Mucosa of gallbladder (tissue), 1 donor: ENCODE measurements around the gene GRHL1. TPM values are rescaled to one million over a fixed set of nuclear protein-coding genes. Genes with fewer than 3 reads are reported as not detected.

Experiments used
- DNase-seq: peaks from one replicate; pipeline ENCODE4 v3.0.0-alpha.2; 2020; ENCODE audit warnings: low spot score
- total RNA-seq: library from RNA; stranded (reverse); gene quantifications from one replicate; pipeline ENCODE4 v1.2.1, GENCODE V29; 2021
- donor health status: DM: no; HTN: no; CAD: no.

The GRHL1 gene
- total RNA-seq, 1 donor from 2014 or later, result 7.2 TPM

DNA sequence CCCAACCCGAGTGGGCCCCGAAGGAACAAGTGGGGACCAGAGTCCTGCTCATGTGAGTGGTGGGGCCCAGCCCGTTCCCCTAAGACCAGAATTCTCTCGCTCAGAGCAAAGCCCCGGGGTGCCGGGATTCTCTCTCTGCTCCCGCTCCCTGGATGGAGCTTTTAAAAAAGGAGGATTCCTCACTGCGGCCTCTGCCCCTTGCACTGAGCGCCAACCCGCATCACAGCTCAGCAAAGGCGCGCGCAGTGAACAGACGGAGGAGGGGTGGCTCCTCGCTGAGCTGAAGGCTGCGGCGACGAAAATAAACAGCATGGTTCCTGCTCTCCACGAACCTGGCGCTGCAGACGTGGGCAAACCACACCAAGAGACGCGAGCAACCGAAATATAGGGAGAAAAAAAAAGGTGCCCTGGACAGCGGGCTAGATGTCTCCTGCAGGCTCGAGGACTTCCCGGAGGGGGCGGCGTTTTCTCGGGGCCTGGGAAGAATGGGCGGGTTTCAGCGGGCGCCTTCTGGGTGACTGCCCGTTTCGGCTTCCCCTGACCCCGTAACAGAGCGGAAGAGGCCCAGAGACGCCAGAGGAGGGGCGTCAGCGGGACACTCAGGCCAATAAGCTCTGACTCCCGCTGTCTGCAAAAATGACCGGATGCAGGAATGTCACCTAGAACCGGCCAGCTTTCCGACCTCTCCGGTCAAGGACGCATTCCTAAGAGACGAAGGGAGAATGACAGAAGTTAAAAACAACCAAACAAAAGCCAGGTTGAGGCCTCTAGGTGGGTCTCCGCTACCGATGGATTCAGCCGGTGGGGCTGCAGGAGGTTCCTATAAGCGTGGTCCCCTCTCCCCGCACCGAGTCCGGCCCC, 91.0 kb downstream of the GRHL1 start:
- peak; percentile 76 for DNase-seq

DNA sequence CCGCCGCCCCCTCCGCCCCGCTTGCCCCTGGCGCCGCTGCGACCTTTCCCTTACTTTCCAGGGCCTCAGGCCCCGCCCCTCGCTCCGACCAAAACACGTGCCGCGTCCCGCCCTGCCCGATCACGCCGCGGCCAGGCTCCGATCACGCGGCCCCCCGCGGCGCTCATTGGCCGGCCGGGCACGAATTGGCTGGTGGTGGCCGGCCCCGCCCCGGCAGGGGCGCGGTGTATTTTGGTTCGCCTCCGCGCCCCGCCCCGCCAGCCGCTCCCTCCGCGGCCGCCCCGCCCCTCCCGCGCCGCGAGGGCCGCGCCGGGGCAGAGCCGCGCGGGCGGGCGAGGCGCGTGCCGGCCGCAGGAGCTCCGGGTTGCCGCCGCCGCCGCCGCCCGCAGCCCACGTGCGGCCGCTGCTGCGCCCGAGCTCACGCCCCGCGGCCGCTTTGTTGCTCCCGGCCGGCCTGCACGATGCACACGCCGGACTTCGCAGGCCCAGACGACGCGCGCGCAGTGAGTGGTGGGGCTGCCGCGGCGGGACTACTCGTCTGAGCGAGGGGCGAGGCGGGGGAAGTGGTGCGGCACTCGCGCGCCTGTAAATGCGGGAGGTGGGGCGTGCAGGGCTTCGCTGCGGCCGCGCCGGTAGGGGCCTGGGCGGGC, 91.9 kb downstream of the GRHL1 start, which contains the start of gene KLF11:
Gene KLF11, plus strand, starts transcription at position 295 of the 650 bp plus-strand sequence. Its CDS starts 167 bp downstream, at position 462.
- DNase-seq, result peak; percentile 91

DNA sequence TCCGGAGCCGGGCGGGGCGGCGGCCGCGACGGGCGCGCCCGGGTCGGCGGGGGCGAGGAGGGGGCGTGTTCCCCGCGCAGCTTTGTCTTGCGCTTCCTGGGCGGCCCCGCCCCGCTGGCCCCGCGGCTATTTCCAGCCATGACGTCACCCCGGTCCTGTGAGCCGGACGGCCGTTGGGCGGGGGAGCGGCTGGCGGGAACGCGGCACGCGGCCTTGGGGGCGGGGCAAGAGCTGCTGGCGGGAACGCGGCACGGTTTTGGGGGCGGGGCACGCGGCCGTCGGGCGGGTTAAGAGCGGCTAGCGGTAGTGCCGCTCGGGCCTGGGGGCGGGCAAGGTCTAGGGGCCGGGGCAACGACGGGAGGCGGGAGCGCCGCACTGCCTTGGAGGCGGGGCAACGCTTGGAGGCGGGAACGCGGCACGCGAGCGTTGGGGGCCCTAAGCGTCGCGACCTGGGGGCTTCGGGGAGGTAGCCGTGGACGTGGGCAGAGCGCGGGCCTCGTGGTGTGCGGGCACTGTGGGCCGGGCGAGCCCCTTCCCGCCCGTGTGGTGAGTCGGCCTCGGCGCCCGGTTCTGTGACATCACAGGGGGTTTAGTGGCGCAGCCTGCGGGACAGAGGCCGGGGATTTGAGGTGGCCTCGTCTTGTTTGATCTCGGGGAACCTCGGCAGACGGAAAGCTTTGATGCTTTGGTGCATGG, 92.6 kb downstream of the GRHL1 start:
- DNase-seq, result peak; percentile 97

DNA sequence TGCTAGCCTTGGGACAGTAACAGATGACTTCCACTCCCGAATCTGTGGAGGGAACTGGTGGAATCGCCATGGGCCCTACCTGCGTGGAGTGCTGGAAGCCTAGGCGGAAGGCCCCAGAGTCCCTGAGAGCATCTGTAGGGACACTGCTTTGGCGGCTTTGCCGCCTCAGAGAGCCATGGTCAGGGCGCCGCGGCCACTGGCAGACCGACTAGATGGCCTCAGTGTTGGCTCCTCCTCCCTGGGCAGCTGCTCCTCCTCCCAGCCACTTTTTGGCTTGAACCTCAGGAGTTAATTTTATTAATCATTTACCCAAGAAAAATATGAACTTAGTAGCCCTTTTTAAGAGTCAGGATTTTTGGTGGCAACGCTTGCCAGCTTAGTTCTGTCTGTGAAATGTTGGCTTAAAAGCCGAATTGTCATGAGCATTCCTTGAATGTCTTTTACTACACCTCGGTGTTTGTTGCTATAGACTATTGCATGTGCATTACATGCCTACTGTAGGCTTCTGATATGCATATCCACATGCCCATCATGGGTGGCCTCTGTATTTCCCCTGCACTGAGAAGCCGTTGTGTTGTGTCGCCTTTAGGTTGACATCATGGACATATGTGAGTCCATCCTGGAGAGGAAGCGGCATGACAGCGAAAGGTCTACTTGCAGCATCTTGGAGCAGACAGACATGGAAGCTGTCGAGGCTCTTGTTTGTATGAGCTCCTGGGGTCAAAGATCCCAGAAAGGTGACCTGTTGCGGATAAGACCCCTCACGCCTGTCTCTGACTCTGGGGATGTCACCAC, 94.3 kb downstream of the GRHL1 start:
- DNase-seq, result no peak

DNA sequence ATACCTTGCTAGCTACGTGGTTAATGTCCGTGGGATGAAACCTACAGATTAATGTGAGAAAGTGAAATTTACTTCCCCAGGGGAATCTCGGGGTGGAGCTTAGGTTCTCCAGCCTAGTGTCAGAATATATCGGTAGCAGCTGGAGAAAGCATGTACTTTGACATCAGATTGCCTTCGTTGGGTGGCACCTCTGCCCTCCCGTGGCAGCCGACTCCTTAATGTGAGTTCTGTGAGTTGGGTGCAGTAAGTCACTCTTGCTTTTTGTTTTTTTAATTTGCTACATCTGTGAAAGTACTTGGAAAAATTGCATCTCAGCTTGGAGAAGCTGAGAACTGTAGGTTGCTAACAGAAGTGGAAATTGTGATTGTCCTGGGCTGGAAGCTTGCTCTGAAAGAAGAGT, 95.4 kb downstream of the GRHL1 start:
- DNase-seq, result no peak

DNA sequence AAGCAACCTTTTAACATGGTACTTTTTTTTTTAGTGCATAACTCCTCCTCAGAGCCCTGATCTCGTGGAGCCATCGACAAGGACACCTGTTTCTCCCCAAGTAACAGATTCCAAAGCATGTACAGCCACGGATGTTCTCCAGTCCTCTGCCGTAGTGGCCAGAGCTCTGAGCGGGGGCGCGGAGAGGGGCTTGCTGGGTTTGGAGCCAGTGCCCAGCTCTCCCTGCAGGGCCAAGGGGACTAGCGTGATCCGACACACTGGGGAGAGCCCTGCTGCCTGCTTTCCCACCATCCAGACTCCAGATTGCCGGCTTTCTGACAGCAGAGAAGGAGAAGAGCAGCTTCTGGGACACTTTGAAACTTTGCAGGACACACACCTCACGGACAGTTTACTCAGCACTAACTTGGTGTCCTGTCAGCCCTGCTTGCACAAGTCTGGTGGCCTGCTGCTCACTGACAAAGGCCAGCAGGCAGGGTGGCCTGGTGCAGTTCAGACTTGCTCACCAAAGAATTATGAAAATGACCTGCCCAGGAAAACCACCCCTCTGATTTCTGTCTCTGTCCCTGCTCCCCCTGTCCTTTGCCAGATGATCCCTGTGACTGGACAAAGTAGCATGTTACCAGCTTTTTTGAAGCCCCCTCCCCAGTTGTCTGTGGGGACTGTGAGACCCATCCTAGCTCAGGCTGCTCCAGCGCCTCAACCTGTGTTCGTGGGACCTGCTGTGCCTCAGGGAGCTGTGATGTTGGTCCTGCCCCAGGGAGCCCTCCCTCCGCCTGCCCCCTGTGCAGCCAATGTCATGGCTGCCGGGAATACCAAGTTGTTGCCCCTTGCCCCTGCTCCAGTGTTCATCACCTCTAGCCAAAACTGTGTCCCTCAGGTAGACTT, 96.4 kb downstream of the GRHL1 start:
- DNase-seq, result no peak

DNA sequence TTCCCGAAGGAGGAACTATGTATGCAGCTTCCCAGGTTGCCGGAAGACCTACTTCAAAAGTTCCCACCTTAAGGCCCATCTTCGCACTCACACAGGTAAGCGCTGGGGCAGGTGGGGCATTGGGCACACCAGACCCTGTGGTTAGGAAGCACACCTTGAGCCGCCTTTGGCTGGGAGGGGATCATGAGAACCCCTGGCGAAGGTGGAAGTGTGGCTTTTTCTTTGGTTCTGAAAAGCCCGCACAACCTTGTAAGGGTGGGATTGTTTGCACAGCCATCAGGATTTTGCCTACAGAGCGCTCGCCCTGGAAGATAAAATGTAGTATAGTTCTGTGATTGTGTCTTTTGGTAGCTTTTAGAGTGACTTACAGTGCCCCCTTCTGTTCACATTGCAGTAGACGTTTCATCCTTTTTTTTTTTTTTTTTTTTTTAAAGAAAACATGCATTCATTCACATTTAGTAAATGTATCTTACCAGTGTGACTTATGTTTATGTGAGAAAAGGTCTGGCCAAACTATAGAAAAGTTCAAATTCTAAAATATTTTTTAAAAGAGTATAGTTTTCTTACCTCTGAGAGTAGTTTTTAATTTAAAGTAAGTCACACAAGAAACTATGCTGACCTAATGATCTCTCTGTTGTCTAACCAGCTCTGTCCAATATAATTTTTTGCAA, 97.1 kb downstream of the GRHL1 start:
- DNase-seq, result no peak

Other genes with a start within 250 kb of the GRHL1 start
- gene TAF1B, start 108.2 kb upstream of the GRHL1 start, total RNA-seq, result 14.8 TPM
- gene KLF11, start 91.9 kb downstream of the GRHL1 start, total RNA-seq, result 22.8 TPM
- 27.8 TPM for gene CYS1, start 128.7 kb downstream of the GRHL1 start, total RNA-seq
- gene RRM2, start 171.0 kb downstream of the GRHL1 start, total RNA-seq, result 5.4 TPM